Epithelial cell of esophagus (primary cell): Measurements from ENCODE around the gene MSH5.

ENCODE experiments used
- DNase-seq: peaks from one replicate; pipeline ENCODE4 v3.0.0; 2010; ENCODE audit warnings: low read depth
- H3K4me3 ChIP-seq: 2 replicates; pipeline ENCODE4 v1.5.1; 2011; ENCODE audit warnings: mild to moderate bottlenecking, low read length, control low read depth
- CTCF ChIP-seq: IDR thresholded peaks from 2 replicates; pipeline ENCODE4 v1.5.1; 2011; ENCODE audit warnings: low read depth, mild to moderate bottlenecking, low read length, control low read depth, inconsistent platforms; ENCODE audit not compliant: insufficient read depth; ENCODE audit errors: missing control alignments

Gene MSH5

GRCh38 chr6:31780507-31781243 is 40.9 kb downstream of the MSH5 start:
- no peak for TF ChIP-seq CTCF
- no peak for DNase-seq
- H3K4me3 ChIP-seq: no peak overlapping the region

GRCh38 chr6:31781244-31782125 is 41.7 kb downstream of the MSH5 start:
- TF ChIP-seq CTCF: no peak
- DNase-seq: no peak
- no peak overlapping the region for H3K4me3 ChIP-seq

DNA sequence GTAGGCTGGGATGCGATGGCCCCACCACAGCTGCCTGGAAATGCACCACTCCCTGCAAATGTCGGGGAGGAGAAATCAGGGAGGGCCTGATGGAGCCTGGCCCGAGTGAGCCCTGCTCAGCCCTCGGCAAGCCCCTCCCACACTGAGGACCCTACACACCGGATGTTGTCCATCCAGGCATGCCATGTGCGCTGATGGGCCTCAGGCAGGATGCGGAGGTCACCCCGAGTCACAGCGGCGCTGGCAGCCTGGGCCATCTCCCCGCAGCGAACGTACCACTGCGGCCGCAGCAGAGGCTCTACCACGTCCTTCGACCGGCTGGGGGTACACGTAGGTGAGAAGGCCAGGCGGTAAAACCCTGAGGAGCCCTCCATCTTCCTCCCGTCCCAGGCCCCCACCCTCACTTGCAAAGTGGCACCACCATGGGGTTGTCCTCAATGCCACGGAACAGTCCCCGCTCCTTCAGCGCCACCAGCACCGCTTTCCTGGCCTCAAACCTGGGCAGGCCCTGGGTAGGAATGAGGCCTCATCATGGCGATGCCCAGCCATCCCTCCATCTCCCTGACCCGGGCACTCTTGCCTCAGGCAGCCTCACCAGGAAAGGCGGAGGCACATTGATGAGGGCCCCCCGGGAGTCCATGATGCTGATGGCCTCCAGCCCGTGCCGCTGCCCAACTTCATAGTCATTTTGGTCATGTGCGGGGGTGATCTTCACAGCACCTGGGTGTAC is 42.5 kb downstream of the MSH5 start:
- H3K4me3 ChIP-seq: no peak overlapping the region
- TF ChIP-seq CTCF: no peak
- no peak for DNase-seq

DNA sequence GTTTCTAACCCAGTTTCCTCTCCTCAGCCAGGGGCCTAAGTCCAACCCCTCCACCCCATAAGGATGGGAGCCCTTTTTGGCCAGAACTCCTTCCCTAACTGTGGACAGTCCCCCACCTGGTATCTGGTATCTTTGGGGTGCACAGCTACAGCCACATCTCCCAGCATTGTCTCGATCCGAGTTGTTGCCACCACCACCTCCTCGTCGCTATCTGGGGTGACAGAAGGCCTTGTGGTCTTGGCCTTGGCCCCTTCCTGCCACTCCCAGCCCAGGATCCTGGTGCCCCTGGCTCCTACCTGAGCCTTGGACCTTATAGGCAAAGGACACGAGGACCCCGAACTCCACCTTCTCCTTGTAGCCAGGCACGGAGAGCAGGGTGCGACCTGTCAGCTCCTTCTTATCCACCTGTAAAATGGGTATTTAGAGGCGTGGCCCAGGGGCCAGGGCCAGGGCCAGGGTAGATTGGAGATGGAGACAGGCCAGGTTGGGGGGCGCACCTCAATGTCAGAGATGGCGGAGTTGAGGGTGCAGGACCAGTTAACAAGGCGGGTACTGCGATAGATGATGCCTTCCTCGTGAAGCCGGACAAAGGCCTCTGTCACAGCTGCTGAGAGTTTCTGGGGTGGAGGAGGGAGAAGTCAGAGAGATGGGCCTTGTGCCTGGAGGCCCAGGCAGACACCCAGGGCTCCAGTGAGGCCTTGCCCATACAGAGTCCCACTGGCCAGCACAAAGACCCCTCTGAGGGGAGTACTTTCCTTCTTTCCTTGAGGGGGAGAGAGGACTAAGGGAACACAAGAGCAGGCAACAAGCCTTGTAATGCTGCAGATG is 44.5 kb downstream of the MSH5 start:
- no peak for TF ChIP-seq CTCF
- no peak overlapping the region for H3K4me3 ChIP-seq
- DNase-seq: no peak

DNA sequence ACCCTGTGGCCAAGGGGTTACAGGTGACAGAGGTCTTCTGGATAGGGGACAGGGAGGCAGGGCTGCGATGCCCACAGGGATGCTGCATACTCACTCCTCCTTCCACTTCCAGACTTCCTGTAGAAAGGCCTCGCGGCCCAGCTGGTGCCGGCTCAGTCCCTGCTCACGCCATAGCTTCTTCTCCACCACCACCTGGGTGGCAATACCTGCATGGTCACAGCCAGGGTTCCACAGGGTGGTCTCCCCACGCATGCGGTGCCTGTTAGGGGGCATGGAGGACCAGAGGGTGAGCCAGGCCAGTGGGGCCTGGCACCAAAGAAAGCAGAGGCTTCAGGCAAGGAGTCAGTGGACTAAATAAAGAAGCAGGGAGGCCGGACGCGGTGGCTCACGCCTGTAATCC is 45.7 kb downstream of the MSH5 start:
- no peak for DNase-seq
- H3K4me3 ChIP-seq: no peak overlapping the region
- no peak for TF ChIP-seq CTCF
